Activated CD4-positive, alpha-beta T cell treated with anti-CD3 and anti-CD28 coated beads, Interleukin-2, amount 50 U/mL, for 16 hours (primary cell): Measurements from ENCODE around the gene THSD4.
"Not testable (repeated sequence)": the region's sequence is repeated elsewhere in the genome, so short reads cannot be mapped to it uniquely, and the experiment has no call there.

Source experiments
- DNase-seq: peaks from one replicate; pipeline ENCODE4 v3.0.0-alpha.2; 2020

Gene THSD4

GRCh38 chr15:71124937-71125790 is 9.9 kb downstream of the THSD4 start:
- no peak for DNase-seq

GRCh38 chr15:71125831-71126450 is 10.7 kb downstream of the THSD4 start:
- DNase-seq = no peak

GRCh38 chr15:71127083-71127482 is 11.8 kb downstream of the THSD4 start:
- no peak for DNase-seq

GRCh38 chr15:71128159-71128558 is 12.9 kb downstream of the THSD4 start:
- DNase-seq = not testable (repeated sequence)

- DNase-seq = no peak
Observed at GRCh38 chr15:71128939-71129562, 13.8 kb downstream of the THSD4 start.

- no peak for DNase-seq
Observed at GRCh38 chr15:71129669-71130068, 14.4 kb downstream of the THSD4 start.

GRCh38 chr15:71131601-71132362 is 16.5 kb downstream of the THSD4 start:
- DNase-seq = no peak

GRCh38 chr15:71133747-71134472 is 18.6 kb downstream of the THSD4 start:
- DNase-seq = no peak

- DNase-seq = no peak
Observed at GRCh38 chr15:71136159-71136783, 21.0 kb downstream of the THSD4 start.

GRCh38 chr15:71136793-71137518 is 21.7 kb downstream of the THSD4 start:
- DNase-seq = no peak

GRCh38 chr15:71138473-71138872 is 23.2 kb downstream of the THSD4 start:
- DNase-seq = no peak

GRCh38 chr15:71139241-71139640 is 24.0 kb downstream of the THSD4 start:
- DNase-seq = no peak

- no peak for DNase-seq
Observed at GRCh38 chr15:71141572-71141971, 26.3 kb downstream of the THSD4 start.

- no peak for DNase-seq
Observed at GRCh38 chr15:71142780-71143179, 27.5 kb downstream of the THSD4 start.

- no peak for DNase-seq
Observed at GRCh38 chr15:71143373-71144310, 28.4 kb downstream of the THSD4 start.

- no peak for DNase-seq
Observed at GRCh38 chr15:71145648-71146047, 30.4 kb downstream of the THSD4 start.

GRCh38 chr15:71146580-71146982 is 31.3 kb downstream of the THSD4 start:
- no peak for DNase-seq

GRCh38 chr15:71148048-71148447 is 32.8 kb downstream of the THSD4 start:
- DNase-seq = no peak

GRCh38 chr15:71149646-71150557 is 34.6 kb downstream of the THSD4 start:
- no peak for DNase-seq
